K562 (cell line): ENCODE results near the gene MAGEB4. TPM values are rescaled to one million over a fixed set of nuclear protein-coding genes. Genes with fewer than 3 reads are reported as not detected.

Source experiments
- ATAC-seq: fragments of 200-7000 bp; cut with Tn5 transposase; 3 replicates; pipeline ENCODE4 v1.9.1; 2020; ENCODE audit warnings: moderate library complexity
- BruUV-seq: library from RNA; stranded (reverse); fragments of 400-500 nt; replicated peaks from 2 replicates; lab custom pipeline; 2021; lab: Mats Ljungman, UMichigan
- CTCF ChIA-PET: fragments of 300-600 bp; formaldehyde crosslinking; extraction: SDS; loops from one replicate; lab custom pipeline; 2021; ENCODE audit warnings: low intra/inter-chr PET ratio; lab: Yijun Ruan, JAX
- POLR2A ChIA-PET: fragments of 300-600, 350-650 bp; sonication (Branson Sonifier 250); formaldehyde crosslinking; extraction: SDS; loops from one replicate; lab custom pipeline; 2021; ENCODE audit warnings: antibody characterized with exemption, inconsistent platforms; lab: Yijun Ruan, JAX
- DNase-seq, 4 experiments: peaks; one replicate each; pipeline versions ENCODE4 v3.0.0 to v3.0.0-alpha.2; 2011 to 2018; ENCODE audit warnings: low spot score in 3 of 4, mixed read lengths in 3 of 4; ENCODE audit errors: extremely low read depth in 1 of 4
- FAIRE-seq: peaks from 2 replicates; lab custom pipeline; 2011; peaks lifted over from hg19 to GRCh38; lab: Jason Lieb, UNC
- H2AFZ ChIP-seq: 2 replicates; pipeline ENCODE4 v1.6.0; 2011; ENCODE audit warnings: low read depth, low read length, control low read depth, inconsistent platforms
- H3K27ac ChIP-seq: fragments of 200-600 bp; 3 replicates; pipeline ENCODE4 v1.8.0; 2011; ENCODE audit warnings: low read depth, mild to moderate bottlenecking, control low read depth, inconsistent platforms, low read length, moderate library complexity, mixed read lengths; ENCODE audit errors: extremely low read depth
- H3K27me3 ChIP-seq, 2 experiments: fragments of 300-600 bp in 1 of 2; 2 replicates in 1 of 2; 3 replicates in 1 of 2; pipeline versions ENCODE4 v1.6.0 to v1.8.0; 2011; ENCODE audit warnings: inconsistent platforms in 2 of 2, low read length in 2 of 2, mild to moderate bottlenecking in 1 of 2, mixed read lengths in 1 of 2, moderate library complexity in 1 of 2; ENCODE audit not compliant: control insufficient read depth in 2 of 2, insufficient read depth in 2 of 2
- H3K36me3 ChIP-seq: fragments of 300-600 bp; 3 replicates; pipeline ENCODE4 v1.8.0; 2011; ENCODE audit warnings: mild to moderate bottlenecking, low read length, inconsistent platforms; ENCODE audit not compliant: control insufficient read depth, insufficient read depth
- H3K4me1 ChIP-seq, 2 experiments: fragments of 200-600 bp in 1 of 2; replicated peaks in 1 of 2; 2 replicates in 1 of 2; 3 replicates in 1 of 2; pipeline versions ENCODE4 v1.5.1 to v1.8.0; 2011; ENCODE audit warnings: inconsistent platforms in 2 of 2, low read length in 2 of 2, mild to moderate bottlenecking in 1 of 2, mixed read lengths in 1 of 2, moderate library complexity in 1 of 2; ENCODE audit not compliant: control insufficient read depth in 2 of 2, insufficient read depth in 2 of 2
- H3K4me2 ChIP-seq: 2 replicates; pipeline ENCODE4 v1.6.1; 2011; ENCODE audit warnings: low read length, control low read depth, inconsistent platforms, mixed read lengths; ENCODE audit not compliant: insufficient read depth
- H3K4me3 ChIP-seq: fragments of 200-600 bp; sonication (generic), shearing (Covaris generic); 2 replicates; pipeline ENCODE4 v1.5.1; 2016; ENCODE audit warnings: control low read depth, inconsistent platforms
- H3K79me2 ChIP-seq: fragments of 200-600 bp; 3 replicates; pipeline ENCODE4 v1.8.0; 2011; ENCODE audit warnings: low read length, inconsistent platforms; ENCODE audit not compliant: control insufficient read depth, insufficient read depth
- H3K9ac ChIP-seq, 2 experiments: 2 replicates each; pipeline versions ENCODE4 v1.6.0 to v1.6.1; 2011; ENCODE audit warnings: low read depth in 2 of 2, low read length in 2 of 2, control low read depth in 1 of 2, inconsistent platforms in 1 of 2, mild to moderate bottlenecking in 1 of 2, mixed read lengths in 1 of 2; ENCODE audit not compliant: insufficient read depth in 1 of 2
- H3K9me1 ChIP-seq: one replicate; pipeline ENCODE4 v1.6.0; 2011; ENCODE audit warnings: inconsistent platforms, mild to moderate bottlenecking, low read length, moderate library complexity; ENCODE audit not compliant: control insufficient read depth, insufficient read depth
- H3K9me3 ChIP-seq: replicated peaks from 2 replicates; pipeline ENCODE4 v1.5.1; 2011; ENCODE audit warnings: low read depth, low read length, inconsistent platforms; ENCODE audit not compliant: control insufficient read depth, insufficient read depth
- H4K20me1 ChIP-seq: replicated peaks from 2 replicates; pipeline ENCODE4 v1.6.1; 2011; ENCODE audit warnings: low read length, inconsistent platforms, mixed read lengths; ENCODE audit not compliant: control insufficient read depth, insufficient read depth
- ATF3 ChIP-seq, 2 experiments: fragments of 450-650 bp in 1 of 2; sonication (generic) in 1 of 2; formaldehyde crosslinking in 1 of 2; IDR thresholded peaks in 1 of 2; conservative IDR thresholded peaks in 1 of 2; 2 replicates each; pipeline versions ENCODE4 v1.6.1 to v1.8.1; 2016 to 2023; ENCODE audit warnings: mild to moderate bottlenecking in 2 of 2, moderate library complexity in 2 of 2, inconsistent platforms in 1 of 2, missing genetic modification reagents in 1 of 2
- ELF2 ChIP-seq: fragments of 250-450 bp; sonication (Bioruptor Pico); IDR thresholded peaks from 2 replicates; pipeline ENCODE4 v1.5.0; 2021; ENCODE audit warnings: mild to moderate bottlenecking
- EP300 ChIP-seq: IDR thresholded peaks from 2 replicates; pipeline ENCODE4 v1.6.1; 2012; ENCODE audit warnings: low read length, improper control_type of control experiment
- GMEB1 ChIP-seq: fragments of 250-450 bp; sonication (Bioruptor Pico); IDR thresholded peaks from 2 replicates; pipeline ENCODE4 v1.4.0; 2020; ENCODE audit warnings: mild to moderate bottlenecking
- GTF2B ChIP-seq: IDR thresholded peaks from 2 replicates; pipeline ENCODE4 v1.6.1; 2011; ENCODE audit not compliant: insufficient read length; ENCODE audit errors: extremely low read depth
- GTF2F1 ChIP-seq: IDR thresholded peaks from 2 replicates; pipeline ENCODE4 v1.6.1; 2011; ENCODE audit warnings: low read depth, low read length, improper control_type of control experiment
- LARP7 ChIP-seq: fragments of 450-650 bp; IDR thresholded peaks from 2 replicates; pipeline ENCODE4 v1.6.1; 2016
- NBN ChIP-seq: fragments of 450-650 bp; IDR thresholded peaks from 2 replicates; pipeline ENCODE4 v1.6.1; 2016; ENCODE audit warnings: low read depth, mild to moderate bottlenecking
- NFATC3 ChIP-seq: fragments of 450-650 bp; IDR thresholded peaks from 2 replicates; pipeline ENCODE4 v1.6.1; 2017; ENCODE audit warnings: mild to moderate bottlenecking
- PURB ChIP-seq: sonication (generic); formaldehyde crosslinking; IDR thresholded peaks from 2 replicates; pipeline ENCODE4 v1.9.0; 2021; ENCODE audit warnings: low read depth, mild to moderate bottlenecking, missing genetic modification reagents
- SMARCA5 ChIP-seq: fragments of 450-650 bp; IDR thresholded peaks from 2 replicates; pipeline ENCODE4 v1.6.1; 2016
- SNRNP70 ChIP-seq: fragments of 200-400 bp; formaldehyde crosslinking; optimal IDR thresholded peaks from 2 replicates; pipeline ENCODE3; 2017; ENCODE audit warnings: low read depth, low read length
- SRSF7 ChIP-seq: fragments of 200-400 bp; formaldehyde crosslinking; optimal IDR thresholded peaks from 2 replicates; pipeline ENCODE3; 2017; ENCODE audit warnings: mild to moderate bottlenecking, low read depth, low read length
- USF2 ChIP-seq: sonication (generic); formaldehyde crosslinking; IDR thresholded peaks from 2 replicates; pipeline ENCODE4 v1.5.0; 2020; ENCODE audit warnings: missing genetic modification reagents
- XRCC5 ChIP-seq: fragments of 200-400 bp; formaldehyde crosslinking; IDR thresholded peaks from 2 replicates; pipeline ENCODE4 v1.6.1; 2017; ENCODE audit warnings: low read depth, mild to moderate bottlenecking, low read length
- ZFP36 ChIP-seq: fragments of 150-350 bp; IDR thresholded peaks from 2 replicates; pipeline ENCODE4 v1.6.1; 2018; ENCODE audit warnings: low read length, low read depth; ENCODE audit not compliant: partially characterized antibody
- ZNF121 ChIP-seq: sonication (generic); formaldehyde crosslinking; conservative IDR thresholded peaks from 2 replicates; pipeline ENCODE4 v1.8.0; 2022; ENCODE audit warnings: missing genetic modification reagents
- ZNF140 ChIP-seq: fragments of 250-450 bp; sonication (Bioruptor Pico); IDR thresholded peaks from 2 replicates; pipeline ENCODE4 v1.8.0; 2021; ENCODE audit warnings: moderate library complexity, mild to moderate bottlenecking, inconsistent platforms
- ZNF253 ChIP-seq: fragments of 250-450 bp; sonication (Bioruptor Pico); conservative IDR thresholded peaks from 2 replicates; pipeline ENCODE4 v1.6.1; 2021; ENCODE audit warnings: mild to moderate bottlenecking
- ZNF695 ChIP-seq: fragments of 450-650 bp; formaldehyde crosslinking; IDR thresholded peaks from 2 replicates; pipeline ENCODE4 v1.4.0; 2020; ENCODE audit warnings: mild to moderate bottlenecking, moderate library complexity
- WGBS: fragments of 100-300 bp; shearing (Covaris generic); methylation state at CpG from one replicate; pipeline ENCODE4 v1.1.6; 2016; ENCODE audit warnings: low coverage, mixed read lengths; ENCODE audit not compliant: insufficient coverage; ENCODE audit errors: missing lambda C conversion rate; 5-methylcytosine and 5-hydroxymethylcytosine counted together
- in situ Hi-C: fragments of 300-500 bp; cut with MboI; formaldehyde crosslinking; loops from 4 replicates; pipeline ENCODE4 v1.15.0; 2018; ENCODE audit warnings: inconsistent platforms, mixed read lengths
- intact Hi-C: fragments of 100-400 bp; cut with micrococcal nuclease; formaldehyde crosslinking; loops from 2 replicates; pipeline ENCODE4 v1.14.2; 2022
- polyA plus RNA-seq, 8 experiments: library from polyadenylated mRNA; depleted of rRNA in 4 of 8; stranded (reverse) in 5 of 8; unstranded in 3 of 8; fragments of >200 nt; fragmentation: Nextera tagmentation in 2 of 8; fragmentation: Illumina TruSeq in 1 of 8; extraction: Ambion mirVana in 2 of 8; extraction: Trizol in 1 of 8; gene quantifications; 2 replicates each; pipeline versions ENCODE4 v1.2.1 to v1.2.3, GENCODE V29; 2011 to 2014; ENCODE audit warnings: inconsistent platforms in 1 of 8, missing spikeins in 1 of 8
- total RNA-seq, 7 experiments: library from RNA; depleted of rRNA in 6 of 7; stranded (reverse); fragments of >200 nt in 6 of 7; fragmentation: Illumina TruSeq in 2 of 7; extraction: Trizol in 2 of 7; gene quantifications; 2 replicates each; pipeline versions ENCODE4 v1.2.1 to v1.2.3, GENCODE V29; 2011 to 2021; ENCODE audit warnings: low replicate concordance in 1 of 7

MAGEB4 gene
- total and polyA plus RNA-seq, 9 of the 15 experiments (the other 6 are each of a cell fraction or from before 2014, with no cell fraction given) = 0.04 to 0.09 (median 0.06) TPM; not detected in 6

GRCh38 chrX:30278365-30278764 is 36.6 kb downstream of the MAGEB4 start:
- FAIRE-seq = no peak
- H3K27me3 ChIP-seq = no peaks in the 10 kb centered on the region
- H3K4me1 ChIP-seq = peaks cover 0 to 9% of the 10 kb centered on the region in 2 experiments; a peak in 2 of 5 replicates
- H3K36me3 ChIP-seq = no peaks in the 10 kb centered on the region
- H3K4me2 ChIP-seq = no peak overlapping the region
- H3K9ac ChIP-seq = no peak overlapping the region
- no peak overlapping the region for H3K4me3 ChIP-seq
- intact Hi-C loops (loop anchor here (10.0 kb wide), 1 partner anchor 134 kb away; no protein-coding TSS in a partner anchor), in situ Hi-C loops (loop anchor here (10.0 kb wide), 1 partner anchor 226 kb away; no protein-coding TSS in a partner anchor)
- no peak for ATAC-seq
- no peaks in the 10 kb centered on the region for H3K9me1 ChIP-seq
- H3K9me3 ChIP-seq = no peaks in the 10 kb centered on the region
- no peak overlapping the region for H2AFZ ChIP-seq
- DNase-seq = peak in 1 of 4 experiments; percentile 15
- H4K20me1 ChIP-seq = no peaks in the 10 kb centered on the region
- H3K79me2 ChIP-seq = no peaks in the 10 kb centered on the region
- POLR2A ChIA-PET = no interaction called here
- CTCF ChIA-PET = no interaction called here
- 43% methylated on average over 1 of the region's 1 CpG for WGBS
- BruUV-seq = no TSS peak
- no peak overlapping the region for H3K27ac ChIP-seq
- TF ChIP-seq NFATC3 = no peak
- TF ChIP-seq ELF2 = no peak
- no peak for TF ChIP-seq ZNF253 (CRISPR knock-in tag)
- no peak for TF ChIP-seq SRSF7
- no peak for TF ChIP-seq SMARCA5
- TF ChIP-seq ZNF121 (CRISPR knock-in tag) = peak; percentile 21; the same call in 1 of the 2 replicates
- no peak for TF ChIP-seq EP300
- TF ChIP-seq GTF2B = no peak
- no peak for TF ChIP-seq ZNF140 (CRISPR knock-in tag)
- TF ChIP-seq ATF3 (IDR thresholded peaks at IDR 0.05) = peak; percentile 47; the same call in 1 of the 2 replicates
- no peak for TF ChIP-seq ATF3 (CRISPR knock-in tag; conservative IDR thresholded peaks at IDR 0.05)
- TF ChIP-seq PURB (CRISPR knock-in tag) = no peak
- TF ChIP-seq LARP7 = no peak
- TF ChIP-seq ZFP36 = no peak
- TF ChIP-seq GMEB1 (CRISPR knock-in tag) = no peak
- TF ChIP-seq USF2 = no peak
- TF ChIP-seq NBN = no peak
- TF ChIP-seq SNRNP70 = no peak
- no peak for TF ChIP-seq XRCC5
- no peak for TF ChIP-seq ZNF695
- TF ChIP-seq GTF2F1 = no peak
